ENCODE measurements around the gene ASAH2. TPM values are rescaled to one million over a fixed set of nuclear protein-coding genes. Genes with fewer than 3 reads are reported as not detected.

ASAH2 gene
- polyA plus RNA-seq, 1 donor from 2014 or later, result 4.3 TPM

DNA sequence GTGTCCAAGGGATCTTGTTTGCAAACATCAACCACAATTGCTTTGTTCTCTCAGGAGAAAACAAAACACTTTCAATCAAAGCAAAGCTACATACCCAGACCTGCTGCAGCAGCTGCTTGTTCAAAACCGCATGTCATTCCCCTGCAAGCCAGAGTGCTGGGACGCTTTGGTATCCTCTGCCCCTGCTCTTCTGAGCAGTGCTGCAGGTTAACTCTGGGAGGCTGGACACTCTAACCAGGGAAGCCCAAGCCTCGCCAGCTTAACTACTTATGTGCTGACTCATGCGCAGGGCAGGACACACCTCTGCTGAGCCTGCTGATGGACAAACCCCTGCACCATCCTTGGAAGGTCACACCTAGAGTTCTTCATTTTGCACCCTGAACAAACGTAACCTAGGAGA lies 28.2 kb upstream of the ASAH2 start:
- no peaks in the 10 kb centered on the region for H3K36me3 ChIP-seq (ENCODE audit: insufficient read depth, low read length)
- H4K20me1 ChIP-seq (ENCODE audit: insufficient read depth), result no peaks in the 10 kb centered on the region
- TF ChIP-seq EP300 (conservative IDR thresholded peaks at IDR 0.05; ENCODE audit: poor library complexity, severe bottlenecking) (no peak), CTCF (IDR thresholded peaks at IDR 0.05; ENCODE audit: poor library complexity, severe bottlenecking) (no peak)
- no peaks in the 10 kb centered on the region for H3K79me2 ChIP-seq (replicated peaks; ENCODE audit: insufficient read depth, low read length)
- no peaks in the 10 kb centered on the region for H3K9me3 ChIP-seq (ENCODE audit: low read length)
- H3K4me2 ChIP-seq (ENCODE audit: low read length), result no peak overlapping the region
- no peak overlapping the region for H3K4me3 ChIP-seq (ENCODE audit: low read length)
- H3F3A ChIP-seq (ENCODE audit: insufficient read depth, low read length, poor library complexity, severe bottlenecking), result no peaks in the 10 kb centered on the region
- H2AFZ ChIP-seq (ENCODE audit: low read depth, low read length), result no peak overlapping the region
- no peaks in the 10 kb centered on the region for H3K27me3 ChIP-seq (ENCODE audit: insufficient read depth, low read depth, low read length)
- H3K9ac ChIP-seq (ENCODE audit: low read length), result no peak overlapping the region
- H3K9me2 ChIP-seq (ENCODE audit: insufficient read depth, low read length), result no peaks in the 10 kb centered on the region
- H3K27ac ChIP-seq (ENCODE audit: low read length), result no peak overlapping the region

DNA sequence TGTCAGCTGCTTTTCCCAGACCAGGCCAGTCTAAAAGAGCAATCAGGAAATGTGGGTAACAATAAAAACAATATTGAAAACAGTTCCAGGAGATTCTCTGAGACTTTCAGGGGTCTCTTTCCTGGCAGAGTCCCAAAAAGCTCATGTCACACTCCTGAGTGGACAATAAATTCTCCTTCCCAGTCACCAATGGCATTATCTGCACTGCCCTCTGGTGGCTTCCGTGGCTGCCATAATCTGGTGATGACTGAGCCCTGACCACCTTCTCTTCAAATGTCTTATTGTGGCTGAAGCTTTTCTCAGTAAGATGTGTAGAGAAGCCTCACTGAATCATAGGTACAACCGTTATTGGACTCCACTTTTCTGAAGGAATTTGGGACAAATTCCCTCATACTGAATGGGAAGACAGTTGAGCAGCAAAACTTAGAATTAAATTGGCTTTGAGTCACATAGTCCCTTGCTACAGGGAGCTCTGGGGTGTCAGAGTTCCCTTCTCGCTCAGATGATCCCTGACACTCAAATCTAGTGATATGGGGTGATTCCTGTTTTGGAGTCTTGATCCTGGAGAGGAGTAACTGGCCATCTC lies 24.4 kb upstream of the ASAH2 start:
- Histone ChIP-seq H3K9me3 (ENCODE audit: low read length) (no peaks in the 10 kb centered on the region), H4K20me1 (ENCODE audit: insufficient read depth) (no peaks in the 10 kb centered on the region), H3K27ac (ENCODE audit: low read length) (no peak overlapping the region), H3K36me3 (ENCODE audit: insufficient read depth, low read length) (no peaks in the 10 kb centered on the region), H3K4me3 (ENCODE audit: low read length) (no peak overlapping the region), H3K9me2 (ENCODE audit: insufficient read depth, low read length) (no peaks in the 10 kb centered on the region), H3K79me2 (replicated peaks; ENCODE audit: insufficient read depth, low read length) (no peaks in the 10 kb centered on the region), H2AFZ (ENCODE audit: low read depth, low read length) (no peak overlapping the region), H3F3A (ENCODE audit: insufficient read depth, low read length, poor library complexity, severe bottlenecking) (no peaks in the 10 kb centered on the region), H3K4me2 (ENCODE audit: low read length) (no peak overlapping the region), H3K9ac (ENCODE audit: low read length) (no peak overlapping the region), H3K27me3 (ENCODE audit: insufficient read depth, low read depth, low read length) (no peaks in the 10 kb centered on the region)
- TF ChIP-seq TAF1 (IDR thresholded peaks at IDR 0.05; ENCODE audit: low read depth) (no peak), EZH2 (IDR thresholded peaks at IDR 0.05; ENCODE audit: borderline replicate concordance, insufficient read depth, low read length, poor library complexity, severe bottlenecking) (no peak), SMC3 (conservative IDR thresholded peaks at IDR 0.05; ENCODE audit: poor library complexity) (no peak), CTCF (IDR thresholded peaks at IDR 0.05; ENCODE audit: poor library complexity, severe bottlenecking) (no peak), RAD21 (conservative IDR thresholded peaks at IDR 0.05) (no peak), REST (IDR thresholded peaks at IDR 0.05; ENCODE audit: borderline replicate concordance) (no peak), MXI1 (conservative IDR thresholded peaks at IDR 0.05; ENCODE audit: poor library complexity, severe bottlenecking) (no peak), EP300 (conservative IDR thresholded peaks at IDR 0.05; ENCODE audit: poor library complexity, severe bottlenecking) (no peak), POLR2AphosphoS5 (IDR thresholded peaks at IDR 0.05) (no peak)

All from neural cell (in vitro differentiated cells).